ENCODE measurements around the gene LMX1B.

DNA sequence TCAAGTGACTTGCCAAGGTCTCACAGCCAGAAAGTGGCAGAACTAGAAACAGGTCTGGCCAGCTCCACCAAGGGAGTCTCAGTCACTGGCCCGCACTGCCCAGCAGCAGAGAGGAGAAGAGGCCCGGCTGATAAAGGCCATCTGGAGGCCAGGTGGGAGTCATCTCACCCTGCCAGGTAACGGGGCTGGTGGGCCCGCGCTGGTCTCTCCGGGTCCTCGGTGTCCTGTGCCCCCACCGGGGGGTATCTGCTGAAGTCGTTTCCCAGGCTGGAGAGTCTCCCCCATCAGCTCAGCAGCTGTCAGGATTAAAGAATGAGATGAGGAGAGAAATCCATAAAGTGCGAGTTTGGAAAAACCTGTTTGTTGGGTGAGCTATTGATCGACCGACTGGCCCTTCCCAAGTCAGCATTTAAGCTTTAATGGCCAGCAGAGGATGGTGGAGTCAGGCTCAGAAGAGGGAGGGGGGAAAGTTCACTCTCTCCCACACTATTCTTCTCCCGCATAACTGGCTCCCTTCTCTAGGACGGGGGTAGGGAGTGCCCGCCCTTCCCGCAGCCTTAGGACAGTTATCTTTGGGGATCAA, 30.3 kb downstream of the LMX1B start:
- TF ChIP-seq, protein P1, sequence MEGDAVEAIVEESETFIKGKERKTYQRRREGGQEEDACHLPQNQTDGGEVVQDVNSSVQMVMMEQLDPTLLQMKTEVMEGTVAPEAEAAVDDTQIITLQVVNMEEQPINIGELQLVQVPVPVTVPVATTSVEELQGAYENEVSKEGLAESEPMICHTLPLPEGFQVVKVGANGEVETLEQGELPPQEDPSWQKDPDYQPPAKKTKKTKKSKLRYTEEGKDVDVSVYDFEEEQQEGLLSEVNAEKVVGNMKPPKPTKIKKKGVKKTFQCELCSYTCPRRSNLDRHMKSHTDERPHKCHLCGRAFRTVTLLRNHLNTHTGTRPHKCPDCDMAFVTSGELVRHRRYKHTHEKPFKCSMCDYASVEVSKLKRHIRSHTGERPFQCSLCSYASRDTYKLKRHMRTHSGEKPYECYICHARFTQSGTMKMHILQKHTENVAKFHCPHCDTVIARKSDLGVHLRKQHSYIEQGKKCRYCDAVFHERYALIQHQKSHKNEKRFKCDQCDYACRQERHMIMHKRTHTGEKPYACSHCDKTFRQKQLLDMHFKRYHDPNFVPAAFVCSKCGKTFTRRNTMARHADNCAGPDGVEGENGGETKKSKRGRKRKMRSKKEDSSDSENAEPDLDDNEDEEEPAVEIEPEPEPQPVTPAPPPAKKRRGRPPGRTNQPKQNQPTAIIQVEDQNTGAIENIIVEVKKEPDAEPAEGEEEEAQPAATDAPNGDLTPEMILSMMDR (optimal IDR thresholded peaks at IDR 0.05 in 1 of 3, IDR thresholded peaks at IDR 0.05 in 1 of 3, conservative IDR thresholded peaks at IDR 0.05 in 1 of 3; ENCODE audit: extremely low read depth in 1 of 3, insufficient read depth in 2 of 3, low read length in 3 of 3), result no peak
- TF ChIP-seq EZH2 (IDR thresholded peaks at IDR 0.05; ENCODE audit: low read length), result no peak
